COR-L47 (cell line): Measurements from ENCODE around the gene VIPR2.
"Not testable (repeated sequence)": the region's sequence is repeated elsewhere in the genome, so short reads cannot be mapped to it uniquely, and the experiment has no call there.

Experiments
- DNase-seq: peaks from one replicate; lab custom pipeline; 2025; lab: John Stamatoyannopoulos, UW

Gene VIPR2, protein sequence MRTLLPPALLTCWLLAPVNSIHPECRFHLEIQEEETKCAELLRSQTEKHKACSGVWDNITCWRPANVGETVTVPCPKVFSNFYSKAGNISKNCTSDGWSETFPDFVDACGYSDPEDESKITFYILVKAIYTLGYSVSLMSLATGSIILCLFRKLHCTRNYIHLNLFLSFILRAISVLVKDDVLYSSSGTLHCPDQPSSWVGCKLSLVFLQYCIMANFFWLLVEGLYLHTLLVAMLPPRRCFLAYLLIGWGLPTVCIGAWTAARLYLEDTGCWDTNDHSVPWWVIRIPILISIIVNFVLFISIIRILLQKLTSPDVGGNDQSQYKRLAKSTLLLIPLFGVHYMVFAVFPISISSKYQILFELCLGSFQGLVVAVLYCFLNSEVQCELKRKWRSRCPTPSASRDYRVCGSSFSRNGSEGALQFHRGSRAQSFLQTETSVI

DNA sequence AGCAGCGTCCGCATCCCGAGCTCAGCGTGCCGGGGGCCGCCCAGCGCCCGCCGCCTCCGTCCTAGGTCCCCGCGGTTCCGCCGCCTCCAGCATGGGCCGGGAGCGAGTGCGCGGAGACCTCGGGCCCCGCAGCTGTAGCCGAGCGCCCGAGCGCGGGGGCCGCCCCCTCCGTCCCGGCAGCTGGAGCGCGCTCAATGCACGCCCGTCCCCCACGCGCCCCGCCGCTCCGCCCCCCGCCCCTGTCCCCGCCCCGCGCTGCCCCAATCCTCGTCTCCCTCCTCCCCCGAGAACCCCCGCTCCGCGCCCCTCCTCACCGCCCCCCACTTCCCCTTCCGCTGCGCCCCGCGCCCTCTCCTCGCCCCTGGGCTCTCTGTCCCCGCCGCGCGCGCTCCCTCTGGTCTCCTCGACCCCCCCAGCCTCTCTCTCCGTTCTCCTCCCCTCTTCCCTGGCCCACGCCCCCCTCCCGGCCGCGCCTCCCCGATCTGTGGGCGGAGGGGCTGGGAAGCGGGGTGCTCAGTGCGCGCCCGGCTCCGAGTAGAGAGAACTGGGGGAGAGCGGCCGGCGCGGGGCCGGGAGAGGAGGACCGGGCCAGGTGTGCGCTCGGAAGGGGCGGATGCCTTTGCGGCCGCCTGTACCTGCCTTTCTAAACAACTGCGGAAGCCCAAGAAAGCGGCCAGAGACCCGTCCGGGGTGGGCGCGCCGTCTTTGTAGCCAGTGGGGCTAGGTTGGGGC is at the start of gene VIPR2:
Gene VIPR2 (minus strand): TSS at position 110 of the 732 bp plus-strand sequence. CDS start 96 bp downstream, at position 14.
- DNase-seq, result no peak

DNA sequence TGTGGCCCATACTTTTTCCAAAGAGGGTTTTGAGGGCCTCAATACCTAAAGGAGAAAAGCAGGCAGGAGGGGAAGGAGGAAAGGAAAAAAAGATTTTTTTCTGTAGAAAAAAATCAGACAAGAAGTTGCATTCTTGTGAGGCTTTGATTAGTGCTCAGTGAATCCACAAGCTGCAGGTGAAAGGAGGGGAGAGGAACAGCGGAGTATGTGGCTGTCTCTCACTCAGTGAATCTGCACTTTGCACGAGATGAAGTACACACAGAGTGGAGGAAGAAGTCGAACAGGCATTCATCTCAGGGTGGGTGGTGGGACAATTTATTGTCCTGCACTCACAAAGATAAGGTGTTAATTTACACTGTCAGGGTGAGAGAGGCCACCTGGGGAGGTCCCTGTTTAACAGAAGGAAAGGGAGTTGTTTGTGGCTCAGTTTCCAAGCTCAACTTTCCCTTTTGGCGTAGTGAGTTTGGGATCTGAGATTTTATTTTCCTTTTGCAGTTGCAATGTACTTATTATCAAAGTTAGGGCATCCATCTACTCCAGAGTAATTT is 49.0 kb upstream of the VIPR2 start:
- DNase-seq, result no peak

DNA sequence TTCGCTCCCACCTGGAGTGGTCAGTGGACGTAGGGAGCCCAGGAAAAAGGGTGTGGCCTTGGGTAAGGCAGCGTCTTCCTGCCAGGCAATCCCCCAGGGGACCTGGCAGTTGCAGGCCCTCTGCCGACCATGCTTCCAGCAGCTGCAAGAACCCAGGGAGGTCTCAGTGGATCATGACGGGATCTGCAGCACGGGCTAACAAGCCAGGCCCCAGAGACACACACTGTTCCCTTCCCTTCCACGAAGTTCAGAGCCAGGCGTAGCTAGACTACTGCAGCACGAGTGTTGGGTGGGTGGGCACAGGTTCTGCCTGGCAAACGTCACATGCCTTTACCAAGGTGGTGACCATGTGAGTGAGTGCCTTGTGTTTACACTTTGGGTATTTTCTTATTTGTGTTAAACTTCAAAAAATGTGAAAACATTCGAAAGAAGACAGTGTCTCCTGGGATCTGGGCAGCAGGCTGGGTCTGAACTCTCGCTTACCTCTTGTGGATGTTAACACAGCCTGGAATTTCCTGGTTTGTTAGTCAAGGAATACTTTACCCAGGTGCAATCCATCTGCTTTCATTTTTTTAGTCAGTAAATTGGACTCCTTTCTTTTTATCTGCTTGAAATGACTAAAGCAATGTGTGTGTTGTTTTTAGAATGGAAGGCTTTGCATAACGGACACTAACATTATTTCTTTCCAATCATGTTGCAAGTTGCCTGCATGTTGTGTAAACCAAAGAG is 48.2 kb upstream of the VIPR2 start:
- no peak for DNase-seq

DNA sequence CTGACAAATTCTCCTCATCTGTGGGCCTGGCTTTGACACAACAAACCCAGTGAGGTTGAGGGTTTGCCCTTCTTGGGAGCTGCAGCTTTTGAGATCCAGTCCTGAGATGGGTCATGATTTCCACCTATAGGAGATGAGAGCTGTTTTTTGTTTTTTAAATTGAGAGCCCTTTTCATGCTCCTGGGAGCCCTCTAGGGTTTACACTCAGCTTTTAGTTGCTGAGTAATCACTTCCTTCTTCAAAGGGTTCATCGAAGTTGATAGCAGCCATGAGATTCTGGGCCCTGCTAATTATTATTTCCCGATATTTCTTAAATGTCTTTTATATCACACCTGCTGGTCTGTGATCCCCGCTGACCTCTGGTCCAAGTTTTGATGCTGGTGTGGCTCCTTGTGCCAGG is 47.3 kb upstream of the VIPR2 start:
- DNase-seq, result no peak

DNA sequence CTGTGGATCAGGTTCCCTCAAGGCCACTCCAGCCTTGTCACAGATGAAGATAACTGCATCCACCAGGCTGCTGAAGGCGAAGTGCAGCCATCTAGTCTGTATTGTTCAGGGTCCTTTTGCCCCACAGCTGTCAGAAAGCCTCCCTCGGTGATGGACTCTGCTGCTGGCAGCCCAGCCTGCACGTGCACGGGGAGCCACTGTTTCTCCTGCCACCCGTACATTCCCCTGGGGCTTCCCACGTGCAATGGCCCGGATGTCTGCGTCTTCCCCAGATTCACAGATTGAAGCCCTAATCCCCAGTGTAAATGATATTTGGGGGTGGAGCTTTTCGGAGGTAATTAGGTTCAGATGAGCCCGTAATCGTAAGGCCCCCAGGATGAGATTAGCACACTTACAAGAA is 46.6 kb upstream of the VIPR2 start:
- DNase-seq, result no peak

DNA sequence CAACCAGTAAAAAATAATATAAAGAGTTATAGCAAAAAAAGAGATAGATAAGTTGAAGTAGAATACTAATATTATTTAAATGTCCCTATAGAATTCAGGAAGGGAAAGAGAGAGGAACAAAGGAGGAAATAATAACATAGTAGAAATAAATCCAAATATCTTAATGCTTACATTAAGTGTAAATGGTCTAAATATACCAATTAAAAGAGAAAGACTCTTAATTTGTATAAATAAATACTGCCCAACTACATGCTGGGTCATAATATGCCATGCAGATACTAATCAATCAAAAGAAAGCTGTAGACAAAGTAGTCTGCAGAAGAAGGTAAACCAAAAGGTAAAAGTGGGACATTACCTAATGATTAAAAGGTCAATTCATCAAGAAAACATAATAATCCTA is 43.3 kb upstream of the VIPR2 start:
- no peak for DNase-seq

DNA sequence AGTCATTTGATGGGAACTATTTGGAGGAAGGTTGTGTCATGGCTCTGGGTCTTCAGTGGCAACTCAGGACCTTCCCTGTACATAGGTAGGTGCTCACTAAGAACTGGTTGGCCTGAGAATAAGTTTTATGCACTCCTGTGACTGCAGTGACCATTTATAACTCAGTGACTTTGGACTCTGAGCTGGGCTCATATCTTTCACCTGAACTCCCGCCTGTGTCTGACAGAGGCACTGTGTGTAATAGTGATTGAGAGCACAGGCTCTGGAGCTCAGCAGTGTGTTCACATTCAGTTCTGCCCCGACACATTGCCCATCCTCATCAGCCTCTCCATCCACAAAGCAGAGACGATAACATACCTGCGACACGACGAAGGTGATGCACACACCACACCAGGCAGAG is 34.6 kb upstream of the VIPR2 start:
- no peak for DNase-seq

DNA sequence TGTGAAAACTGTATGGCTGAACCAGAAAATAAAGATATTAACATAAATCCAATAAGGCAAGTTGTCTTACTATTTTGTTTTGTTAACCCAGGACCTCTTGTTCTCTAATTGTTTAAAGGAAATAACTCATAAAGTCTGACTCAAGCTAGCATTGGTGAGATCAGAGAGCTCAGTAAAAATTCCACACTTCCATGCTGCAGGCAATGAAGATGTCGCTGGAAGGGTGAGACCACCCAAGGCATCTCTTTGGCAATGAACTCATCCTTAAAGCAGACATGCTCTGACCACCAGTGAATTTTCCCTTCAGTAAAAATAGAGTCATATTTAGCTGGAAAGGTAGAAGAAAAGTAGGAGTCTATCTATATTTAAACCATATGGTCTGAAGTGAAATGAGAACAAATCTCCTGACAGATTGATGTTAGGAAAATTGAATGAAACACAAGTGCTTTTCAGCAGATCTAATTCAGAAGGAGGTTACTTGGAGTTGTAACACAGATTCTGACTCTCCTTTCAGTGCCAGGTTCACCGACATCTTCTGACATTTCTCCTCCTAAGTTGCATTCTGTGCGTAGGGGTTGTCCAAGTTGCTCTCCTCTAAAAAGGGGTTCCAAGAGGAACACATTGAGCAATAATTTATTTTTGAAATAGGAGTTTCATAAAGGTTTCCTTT is 32.8 kb upstream of the VIPR2 start:
- no peak for DNase-seq

DNA sequence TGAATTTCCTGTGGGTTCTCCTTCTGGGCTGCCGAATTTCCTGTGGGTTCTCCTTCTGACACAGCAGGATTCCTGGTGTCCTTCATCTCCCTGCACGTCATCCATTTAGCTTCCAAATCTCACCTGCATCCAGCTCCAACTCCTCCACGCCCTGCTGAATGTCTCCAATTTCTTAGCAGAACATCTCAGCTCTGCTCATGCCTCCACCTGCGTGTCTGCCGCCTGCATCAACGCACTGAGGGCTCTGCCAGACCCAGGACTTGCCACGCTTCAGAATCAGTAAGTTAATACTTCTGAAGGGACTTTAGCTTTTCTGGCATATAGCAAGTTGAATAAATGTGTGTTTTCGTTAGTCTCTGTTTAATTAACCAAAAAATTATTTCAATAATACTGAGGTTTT is 31.1 kb upstream of the VIPR2 start:
- no peak for DNase-seq

DNA sequence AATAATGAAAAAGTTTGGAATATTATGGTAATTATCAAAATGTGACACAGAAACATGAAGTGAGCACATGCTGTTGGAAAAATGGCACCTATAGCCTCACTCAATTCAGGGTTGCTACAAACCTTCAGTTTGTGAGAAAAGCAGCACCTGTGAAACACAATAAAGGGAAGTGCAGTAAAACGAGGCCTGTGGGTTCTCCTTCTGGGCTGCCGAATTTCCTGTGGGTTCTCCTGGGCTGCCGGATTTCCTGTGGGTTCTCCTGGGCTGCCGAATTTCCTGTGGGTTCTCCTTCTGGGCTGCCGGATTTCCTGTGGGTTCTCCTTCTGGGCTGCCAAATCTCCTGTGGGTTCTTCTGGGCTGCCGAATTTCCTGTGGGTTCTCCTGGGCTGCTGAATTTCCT is 30.4 kb upstream of the VIPR2 start:
- DNase-seq, result not testable (repeated sequence)

DNA sequence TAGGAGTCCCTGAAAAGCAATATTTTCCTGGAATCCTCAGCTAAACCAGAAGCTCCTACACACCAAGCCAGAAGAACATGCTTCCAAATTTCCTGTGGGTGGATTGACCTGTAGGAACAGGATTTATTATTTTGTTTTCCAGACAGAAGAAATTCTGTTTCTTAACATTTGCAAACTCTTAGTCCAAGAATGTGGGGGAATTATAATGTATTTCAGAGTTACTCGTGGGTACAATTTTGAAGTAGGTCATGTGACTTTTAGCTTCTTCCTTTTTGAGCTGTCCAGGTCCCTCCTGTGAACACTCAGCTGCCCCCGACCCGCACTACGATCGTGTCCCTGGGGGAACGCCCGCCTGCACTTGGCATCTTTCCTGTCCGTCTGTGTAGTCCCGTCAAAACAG is 27.7 kb upstream of the VIPR2 start:
- no peak for DNase-seq

DNA sequence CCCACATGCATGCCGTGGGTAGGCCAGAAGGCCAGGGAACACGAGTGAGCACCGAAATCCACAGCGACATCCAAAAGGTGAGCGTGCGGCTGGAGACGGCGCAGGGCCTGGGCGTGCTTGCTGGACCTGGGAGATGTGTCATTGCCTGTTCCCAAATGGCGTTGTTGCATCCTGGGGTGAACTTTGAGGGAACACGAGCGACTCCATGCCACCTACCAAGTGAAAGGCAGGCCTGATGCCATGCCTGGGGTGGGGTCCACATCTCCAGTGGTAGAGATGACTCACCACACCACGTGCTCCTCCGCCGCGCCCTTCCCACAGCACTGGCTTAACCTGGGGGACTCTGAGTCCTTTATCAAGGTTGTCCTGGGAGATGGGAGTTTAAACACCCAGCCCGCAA is 24.7 kb upstream of the VIPR2 start:
- no peak for DNase-seq

DNA sequence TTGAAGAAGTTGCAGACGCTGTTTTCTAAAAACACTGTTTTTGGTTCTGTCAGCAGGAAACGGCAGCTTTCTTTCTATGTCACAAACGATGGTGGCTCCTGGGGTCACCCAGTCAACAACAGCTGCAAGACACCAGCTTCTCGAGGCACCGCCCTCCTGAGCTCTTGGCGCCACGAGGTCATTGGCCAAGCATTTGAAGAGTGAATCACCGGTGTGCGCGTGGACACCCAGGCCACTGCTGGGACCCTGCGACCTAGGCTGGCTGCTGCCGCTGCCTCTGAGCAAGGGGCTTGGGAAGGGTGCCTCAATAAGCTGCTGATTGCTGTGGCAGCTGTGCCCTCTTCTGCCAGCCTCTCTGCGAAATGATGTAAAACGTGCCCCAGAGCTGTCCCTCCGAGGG is 22.5 kb upstream of the VIPR2 start:
- no peak for DNase-seq

DNA sequence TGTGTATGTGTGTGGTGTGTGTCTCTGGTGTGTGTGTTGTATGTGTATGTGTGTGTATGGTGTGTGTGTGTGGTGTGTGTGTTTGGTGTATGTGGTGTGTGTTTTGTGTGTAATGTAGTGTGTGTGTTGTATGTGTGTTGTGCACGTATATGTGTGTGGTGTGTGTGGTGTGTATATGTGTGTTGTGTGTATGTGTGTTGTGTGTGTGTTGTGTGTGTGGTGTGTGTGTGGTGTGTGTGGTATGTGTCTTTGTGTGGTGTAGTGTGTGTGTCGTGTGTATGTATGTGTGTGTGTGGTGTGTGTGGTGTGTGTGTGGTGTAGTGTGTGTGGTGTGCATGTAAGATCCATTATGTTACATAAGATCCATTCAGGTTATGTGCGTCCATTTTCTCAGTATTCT is 21.9 kb upstream of the VIPR2 start:
- no peak for DNase-seq

DNA sequence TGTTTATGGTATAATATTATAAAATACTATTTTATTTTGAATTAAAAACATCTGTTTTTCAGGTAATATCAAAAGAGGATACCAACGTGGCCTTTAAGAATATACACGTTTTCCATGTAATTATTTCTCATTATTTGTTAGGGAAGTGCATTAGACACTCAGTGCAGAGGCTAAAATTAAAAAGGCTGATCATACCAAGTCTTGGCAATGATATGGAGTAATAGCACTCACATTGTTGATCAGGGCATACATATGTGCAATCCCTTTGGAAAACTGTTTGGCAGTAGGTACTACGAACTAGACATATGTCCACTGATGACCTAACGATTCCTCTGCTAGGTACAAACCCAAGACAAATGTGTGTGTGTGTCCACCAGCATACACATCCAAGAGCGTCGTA is 20.7 kb upstream of the VIPR2 start:
- no peak for DNase-seq

DNA sequence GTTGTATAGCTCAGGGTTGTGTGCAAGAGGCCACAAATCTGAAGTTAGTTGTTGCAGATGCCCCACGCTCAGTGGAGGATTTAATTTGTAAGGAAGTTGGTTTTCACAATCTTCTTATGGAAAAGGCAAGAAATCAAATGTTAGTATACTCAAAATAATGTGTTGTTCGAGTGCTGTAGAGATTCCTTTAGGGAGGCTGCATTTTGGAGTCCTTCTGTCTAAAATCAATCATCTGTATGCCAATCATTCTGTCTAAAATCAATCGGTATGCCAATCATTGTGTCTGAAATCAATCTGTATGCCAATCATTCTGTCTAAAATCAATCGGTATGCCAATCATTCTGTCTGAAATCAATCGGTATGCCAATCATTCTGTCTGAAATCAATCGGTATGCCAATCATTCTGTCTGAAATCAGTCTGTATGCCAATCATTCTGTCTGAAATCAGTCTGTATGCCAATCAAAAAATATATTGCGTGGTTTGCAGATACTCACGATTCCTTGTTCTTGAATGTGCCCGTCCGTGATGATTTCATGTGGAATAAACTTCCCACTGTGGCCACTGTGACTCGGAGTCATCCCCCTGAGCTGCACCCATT is 19.1 kb upstream of the VIPR2 start:
- not testable (repeated sequence) for DNase-seq

DNA sequence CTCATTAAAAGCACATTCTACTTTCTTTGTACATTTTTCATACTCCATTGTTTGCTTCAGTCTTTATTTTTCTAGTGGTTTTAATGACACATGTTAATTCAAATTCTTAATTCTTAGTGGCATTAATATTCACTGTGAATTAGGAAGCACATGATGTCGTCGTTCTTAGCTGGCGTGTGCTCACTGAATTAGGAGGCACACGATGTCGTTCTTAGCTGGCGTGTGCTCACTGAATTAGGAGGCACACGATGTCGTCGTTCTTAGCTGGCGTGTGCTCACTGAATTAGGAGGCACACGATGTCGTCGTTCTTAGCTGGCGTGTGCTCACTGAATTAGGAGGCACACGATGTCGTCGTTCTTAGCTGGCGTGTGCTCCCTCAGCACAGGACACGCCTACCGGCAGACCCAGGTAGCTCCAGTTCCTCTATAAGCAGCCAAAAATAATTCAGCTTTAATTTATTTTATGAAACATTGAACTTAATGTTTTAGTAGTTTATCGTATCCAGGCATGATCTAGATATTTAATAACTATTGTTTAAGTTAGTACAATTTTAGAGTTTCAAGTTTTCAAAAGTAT is 17.5 kb upstream of the VIPR2 start:
- not testable (repeated sequence) for DNase-seq

DNA sequence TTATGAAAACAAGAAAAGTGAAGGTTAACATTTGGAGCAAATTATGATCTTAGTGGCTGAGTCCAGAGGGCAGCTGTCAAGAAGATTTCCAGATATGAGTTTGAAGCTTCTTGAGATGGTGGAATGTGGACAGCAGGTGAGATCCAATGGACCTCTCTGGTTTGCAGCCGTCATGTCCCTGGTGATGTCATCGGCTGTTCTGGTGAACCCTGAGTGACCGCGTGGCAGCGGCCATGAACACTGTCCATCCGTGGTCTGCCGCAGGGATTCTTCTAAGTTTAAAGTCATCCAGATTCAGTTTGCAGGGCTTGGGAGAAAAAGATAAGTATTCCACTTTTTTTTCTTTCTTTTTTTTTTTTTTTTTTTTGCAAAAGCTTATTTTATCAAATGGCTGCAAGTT is 15.8 kb upstream of the VIPR2 start:
- no peak for DNase-seq

DNA sequence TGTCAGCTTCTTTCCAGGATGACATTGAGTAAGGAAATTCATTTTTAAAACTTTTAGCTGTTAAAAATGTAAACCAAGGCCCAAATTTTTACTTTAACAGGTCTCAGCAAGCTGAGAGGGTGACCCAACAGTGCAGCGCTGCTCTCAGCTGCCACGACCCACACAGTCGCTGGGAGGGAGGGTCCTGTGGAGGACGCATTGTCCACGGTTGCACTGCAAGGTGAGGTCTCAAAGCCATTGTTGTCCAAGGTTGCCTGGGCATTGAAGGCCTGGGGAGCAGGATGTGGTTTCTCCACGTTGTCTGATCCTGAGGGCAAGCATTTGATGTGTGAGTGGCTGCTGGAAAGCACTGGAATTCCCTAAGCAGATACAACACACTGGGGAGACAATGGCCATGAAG is 15.1 kb upstream of the VIPR2 start:
- no peak for DNase-seq

DNA sequence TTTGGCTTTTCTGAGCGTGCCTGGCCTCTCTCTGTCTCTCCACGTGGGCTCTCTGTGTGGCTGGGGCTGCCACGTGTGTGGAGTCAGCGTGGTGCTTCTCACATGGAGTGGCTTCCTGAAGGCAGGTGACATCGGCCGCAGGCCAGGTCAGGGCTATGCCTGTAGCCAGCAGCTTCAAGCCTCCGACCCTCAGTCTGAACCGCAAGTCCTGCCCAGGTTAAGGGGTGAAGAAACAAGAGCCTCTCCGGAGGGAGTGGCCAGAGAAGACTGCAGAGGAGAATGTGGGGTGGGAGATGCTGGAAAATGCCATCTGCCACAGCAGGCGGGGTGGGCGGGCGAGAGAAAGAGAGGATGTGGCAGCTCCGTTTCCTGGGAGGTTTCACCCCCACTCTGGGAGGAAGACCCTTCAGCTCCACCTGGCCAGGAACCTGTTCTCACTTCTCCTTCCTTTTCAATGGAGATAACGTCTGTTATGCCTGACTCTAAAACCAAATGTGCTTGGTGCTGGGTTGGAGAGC is 14.3 kb upstream of the VIPR2 start:
- no peak for DNase-seq
